Osteoblast (primary cell): ENCODE measurements around the gene MAT2A. TPM values are rescaled to one million over a fixed set of nuclear protein-coding genes. Genes with fewer than 3 reads are reported as not detected.

Experiments used
- DNase-seq: peaks from one replicate; pipeline ENCODE4 v3.0.0; 2011; ENCODE audit warnings: low spot score, mixed read lengths; ENCODE audit not compliant: insufficient read length; ENCODE audit errors: missing footprints
- H2AFZ ChIP-seq: 2 replicates; pipeline ENCODE4 v1.6.0; 2011; ENCODE audit warnings: mild to moderate bottlenecking, low read length
- H3K27ac ChIP-seq: 2 replicates; pipeline ENCODE4 v1.5.1; 2011; ENCODE audit warnings: mild to moderate bottlenecking, low read depth, low read length, moderate library complexity
- H3K27me3 ChIP-seq: 2 replicates; pipeline ENCODE4 v1.6.0; 2012; ENCODE audit warnings: mild to moderate bottlenecking, control low read depth, inconsistent platforms, low read length, moderate library complexity; ENCODE audit not compliant: insufficient read depth
- H3K36me3 ChIP-seq: 2 replicates; pipeline ENCODE4 v1.5.1; 2011; ENCODE audit warnings: mild to moderate bottlenecking, low read length, control low read depth, moderate library complexity; ENCODE audit not compliant: insufficient read depth
- H3K4me1 ChIP-seq: 2 replicates; pipeline ENCODE4 v1.5.1; 2011; ENCODE audit warnings: mild to moderate bottlenecking, low read length, control low read depth, moderate library complexity; ENCODE audit not compliant: insufficient read depth
- H3K4me2 ChIP-seq: 2 replicates; pipeline ENCODE4 v1.6.0; 2011; ENCODE audit warnings: mild to moderate bottlenecking, low read length; ENCODE audit not compliant: insufficient read depth
- H3K4me3 ChIP-seq: fragments of 200-600 bp; sonication (generic); 3 replicates; pipeline ENCODE4 v1.5.1; 2012; ENCODE audit warnings: mild to moderate bottlenecking, low read length, inconsistent platforms; ENCODE audit not compliant: insufficient read depth
- H3K79me2 ChIP-seq: 2 replicates; pipeline ENCODE4 v1.6.0; 2012; ENCODE audit warnings: mild to moderate bottlenecking, low read length, control low read depth, inconsistent platforms; ENCODE audit not compliant: insufficient read depth
- H3K9me3 ChIP-seq: 2 replicates; pipeline ENCODE4 v1.5.1; 2011; ENCODE audit warnings: low read depth, low read length, control low read depth
- H4K20me1 ChIP-seq: 2 replicates; pipeline ENCODE4 v1.6.0; 2012; ENCODE audit warnings: mild to moderate bottlenecking, low read length, control low read depth; ENCODE audit not compliant: insufficient read depth
- CTCF ChIP-seq: IDR thresholded peaks from 2 replicates; pipeline ENCODE4 v1.5.1; 2011; ENCODE audit warnings: mild to moderate bottlenecking, low read depth, low read length, moderate library complexity; ENCODE audit errors: extremely low read depth
- total RNA-seq: library from RNA; depleted of rRNA; stranded (reverse); fragments of >200 nt; gene quantifications from 2 replicates; pipeline ENCODE4 v1.2.3, GENCODE V29; 2012

The MAT2A gene
- total RNA-seq, 1 donor: 124 TPM

GRCh38 chr2:85583667-85584353 lies 44.8 kb downstream of the MAT2A start:
- Histone ChIP-seq H3K4me2 (peak overlapping the region; percentile 78), H3K9me3 (no peaks in the 10 kb centered on the region), H4K20me1 (no peaks in the 10 kb centered on the region), H2AFZ (peak overlapping the region; percentile 78), H3K27me3 (peaks cover 3% of the 10 kb centered on the region), H3K4me1 (peaks cover 20% of the 10 kb centered on the region), H3K4me3 (peak overlapping the region; percentile 67), H3K36me3 (no peaks in the 10 kb centered on the region), H3K27ac (no peak overlapping the region), H3K79me2 (peaks cover 15% of the 10 kb centered on the region)
- peak; percentile 85 for DNase-seq
- no peak for TF ChIP-seq CTCF

GRCh38 chr2:85584354-85584856 lies 45.4 kb downstream of the MAT2A start, which contains the start of gene VAMP5:
VAMP5 (plus strand) TSS chr2:85584431; CDS start chr2:85584491, 60 bp downstream.
- no peak for TF ChIP-seq CTCF
- peak; percentile 90 for DNase-seq
- Histone ChIP-seq H3K27me3 (peaks cover 3% of the 10 kb centered on the region), H3K79me2 (peaks cover 17% of the 10 kb centered on the region), H4K20me1 (no peaks in the 10 kb centered on the region), H3K4me2 (peak within 1 kb of the TSS; percentile 78), H3K9me3 (no peaks in the 10 kb centered on the region), H2AFZ (peak within 1 kb of the TSS; percentile 78), H3K4me3 (peak within 1 kb of the TSS; percentile 67), H3K4me1 (peaks cover 25% of the 10 kb centered on the region), H3K36me3 (no peaks in the 10 kb centered on the region), H3K27ac (peak within 1 kb of the TSS; percentile 13)

GRCh38 chr2:85584857-85585780 lies 46.2 kb downstream of the MAT2A start:
- peak; percentile 91 for DNase-seq
- peaks cover 4% of the 10 kb centered on the region for H4K20me1 ChIP-seq
- H3K79me2 ChIP-seq: peaks cover 17% of the 10 kb centered on the region
- H3K27ac ChIP-seq: peak overlapping the region; percentile 13
- no peaks in the 10 kb centered on the region for H3K36me3 ChIP-seq
- H3K4me2 ChIP-seq: peak overlapping the region; percentile 78
- H3K9me3 ChIP-seq: no peaks in the 10 kb centered on the region
- H3K4me3 ChIP-seq: peak overlapping the region; percentile 67
- H2AFZ ChIP-seq: peak overlapping the region; percentile 49
- peaks cover 1% of the 10 kb centered on the region for H3K27me3 ChIP-seq
- peaks cover 32% of the 10 kb centered on the region for H3K4me1 ChIP-seq
- TF ChIP-seq CTCF: no peak
